Kidney (tissue), 14 donors: ENCODE measurements around the gene NSD1. TPM values are rescaled to one million over a fixed set of nuclear protein-coding genes. Genes with fewer than 3 reads are reported as not detected.

Experiments
- DNase-seq, 5 donors: peaks; one replicate each; pipeline ENCODE4 v3.0.0-alpha.2; 2013 to 2020
- FAIRE-seq: peaks from 2 replicates; lab custom pipeline; 2012; peaks lifted over from hg19 to GRCh38; lab: Jason Lieb, UNC
- H3K27ac ChIP-seq, 2 donors: one replicate each; pipeline ENCODE4 v1.7.0; 2013; ENCODE audit warnings: low read depth in 2 of 2, low read length in 2 of 2, inconsistent platforms in 1 of 2
- H3K27me3 ChIP-seq: one replicate; pipeline ENCODE4 v1.7.1; 2013; ENCODE audit warnings: low read length, inconsistent platforms; ENCODE audit not compliant: control insufficient read depth, insufficient read depth
- H3K36me3 ChIP-seq, 3 donors: one replicate each; pipeline versions ENCODE4 v1.7.0 to v1.7.1; 2013; ENCODE audit warnings: low read length in 3 of 3, control low read depth in 1 of 3, inconsistent platforms in 1 of 3; ENCODE audit not compliant: insufficient read depth in 3 of 3, control insufficient read depth in 2 of 3
- H3K4me1 ChIP-seq, 3 donors: one replicate each; pipeline versions ENCODE4 v1.7.0 to v1.7.1; 2013; ENCODE audit warnings: low read length in 3 of 3, inconsistent platforms in 1 of 3, low read depth in 1 of 3; ENCODE audit not compliant: control insufficient read depth in 2 of 3, insufficient read depth in 2 of 3
- H3K4me3 ChIP-seq, 3 donors: one replicate each; pipeline versions ENCODE4 v1.7.0 to v1.8.1; 2013; ENCODE audit warnings: low read length in 3 of 3, control low read depth in 1 of 3, inconsistent platforms in 1 of 3
- H3K9ac ChIP-seq, 3 donors: one replicate each; pipeline versions ENCODE4 v1.7.0 to v1.7.1; 2013; ENCODE audit warnings: low read length in 3 of 3, control low read depth in 1 of 3, inconsistent platforms in 1 of 3
- H3K9me3 ChIP-seq, 3 donors: one replicate each; pipeline versions ENCODE4 v1.7.0 to v1.7.1; 2013; ENCODE audit warnings: low read length in 3 of 3, control low read depth in 1 of 3, inconsistent platforms in 1 of 3; ENCODE audit not compliant: control insufficient read depth in 2 of 3, insufficient read depth in 1 of 3
- CTCF ChIP-seq: IDR thresholded peaks from 3 replicates; pipeline ENCODE4 v1.5.1; 2012; ENCODE audit warnings: mild to moderate bottlenecking, moderate library complexity, borderline replicate concordance; ENCODE audit not compliant: insufficient read depth; ENCODE audit errors: extremely low read depth
- intact Hi-C: fragments of 100-400 bp; cut with DNase I; formaldehyde crosslinking; loops from one replicate; pipeline ENCODE4 v1.11.1; 2022
- polyA plus RNA-seq: library from polyadenylated mRNA; stranded (reverse); fragments of 350-450 nt; fragmentation: Illumina TruSeq; extraction: RNeasy Lipid Tissue Mini Kit (QIAGEN cat#74804); gene quantifications from one replicate; pipeline ENCODE4 v1.2.3, GENCODE V29; 2014; ENCODE audit warnings: low read depth, low replicate concordance; ENCODE audit not compliant: insufficient read depth
- total RNA-seq: library from RNA; stranded (reverse); fragmentation: NEBNext Ultra II Directional; extraction: Animal tissue kit (Norgen Biotek cat#: 25700); gene quantifications from one replicate; pipeline ENCODE4 v1.2.1, GENCODE V29; 2021
- donor health status: control.
- donor health status: control.
- donor health status: control.
- donor health status: control.
- donor health status: control.
- donor health status: DM: yes; HTN: yes; CAD: no.
- donor health status: Normal renal cell carcinoma (clear cell type).

Gene NSD1
- total and polyA plus RNA-seq, 2 donors from 2014 or later: 6.0 to 99.1 TPM

- Histone ChIP-seq H3K27me3 (no peaks in the 10 kb centered on the region), H3K9ac (no peak overlapping the region), H3K9me3 (no peaks in the 10 kb centered on the region), H3K27ac (no peak overlapping the region), H3K4me1 (peaks cover 0 to 15% (median 0%) of the 10 kb centered on the region in 3 donors), H3K36me3 (no peaks in the 10 kb centered on the region), H3K4me3 (peak overlapping the region in 1 of 3 donors; percentile 50)
- DNase-seq (peak; percentile 81 to 86 (median 83)), FAIRE-seq (peak; percentile 49)
- peak; percentile 99 for TF ChIP-seq CTCF
- intact Hi-C loops: loop anchor here (5.0 kb wide), 1 partner anchor 41 kb away; no protein-coding TSS in a partner anchor
Measured at GRCh38 chr5:177113566-177114424, 19.8 kb upstream of the NSD1 start.

DNA sequence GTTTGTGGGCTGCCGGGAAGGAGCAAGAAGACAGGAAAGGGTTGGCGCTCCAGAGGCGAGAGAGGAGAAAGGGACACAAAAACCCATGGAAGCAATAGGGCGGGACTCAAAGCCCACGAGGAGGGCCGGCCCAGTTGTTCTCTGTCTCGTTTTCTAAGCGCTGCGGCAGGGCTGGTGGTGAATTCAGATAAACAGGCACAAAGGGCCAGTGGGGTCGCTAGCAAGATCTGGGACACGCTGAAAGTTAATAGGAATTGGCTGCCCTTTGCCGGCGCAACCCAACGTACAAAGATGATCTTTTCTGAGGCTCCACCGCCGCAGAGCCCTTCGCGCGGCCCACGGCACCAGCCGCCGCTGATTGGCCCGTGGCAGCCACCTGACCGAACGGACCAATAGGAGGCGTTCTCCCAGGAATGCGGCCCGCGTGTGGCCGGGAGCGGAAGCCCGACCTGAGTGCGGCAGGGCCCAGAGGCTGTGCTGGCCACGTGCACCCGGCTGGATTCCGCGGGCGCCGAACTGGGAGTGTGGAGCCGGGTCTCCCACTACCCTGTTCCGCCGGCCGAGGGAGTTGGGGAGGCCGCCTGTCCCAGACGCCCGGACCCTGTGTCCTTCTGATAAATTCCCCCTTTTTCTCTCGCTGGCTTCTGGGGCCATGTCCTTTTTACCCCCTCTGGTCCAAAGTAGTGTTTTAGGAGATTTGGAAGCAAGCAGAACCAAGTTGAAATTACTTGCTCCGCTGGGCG, 16.8 kb upstream of the NSD1 start:
- Histone ChIP-seq H3K9ac (peak overlapping the region in 1 of 3 donors; percentile 29), H3K27me3 (no peaks in the 10 kb centered on the region), H3K27ac (peak overlapping the region; percentile 29 to 80), H3K9me3 (no peaks in the 10 kb centered on the region), H3K4me3 (peak overlapping the region in 2 of 3 donors; percentile 8 to 43), H3K36me3 (no peaks in the 10 kb centered on the region), H3K4me1 (peaks cover 0 to 13% (median 0%) of the 10 kb centered on the region in 3 donors)
- DNase-seq (peak; percentile 93 to 97 (median 95)), FAIRE-seq (no peak)
- no peak for TF ChIP-seq CTCF
- intact Hi-C loops: no loop called here

DNA sequence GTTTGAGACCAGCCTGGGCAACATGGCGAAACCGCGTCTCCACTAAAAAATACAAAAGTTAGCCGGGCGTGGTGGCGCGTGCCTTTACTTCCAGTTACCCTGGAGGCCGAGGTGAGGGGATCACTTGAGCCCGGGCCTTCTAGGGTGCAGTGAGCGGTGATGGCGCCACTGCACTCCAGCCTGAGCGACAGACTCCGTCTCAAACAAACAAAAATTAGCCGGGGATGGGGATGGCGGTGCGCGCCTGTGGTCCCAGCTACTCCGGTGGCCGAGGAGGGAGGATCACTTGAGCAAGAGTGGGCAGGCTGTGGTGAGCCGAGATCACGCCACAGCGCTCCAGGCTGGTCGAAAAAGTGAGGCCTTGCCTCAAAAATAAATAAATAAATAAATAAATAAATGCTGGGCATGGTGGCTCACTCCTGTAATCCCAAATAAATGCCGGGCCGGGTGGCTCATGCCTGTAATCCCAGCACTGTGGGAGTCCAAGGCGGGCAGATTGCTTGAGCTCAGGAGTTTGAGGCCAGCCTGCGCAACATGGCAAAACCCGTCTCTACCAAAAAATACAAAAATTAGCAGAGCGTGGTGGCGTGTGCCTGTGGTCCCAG, 16.0 kb upstream of the NSD1 start:
- intact Hi-C loops: no loop called here
- Histone ChIP-seq H3K27me3 (no peaks in the 10 kb centered on the region), H3K4me1 (peaks cover 0 to 13% (median 0%) of the 10 kb centered on the region in 3 donors), H3K27ac (no peak overlapping the region), H3K9me3 (no peaks in the 10 kb centered on the region), H3K36me3 (no peaks in the 10 kb centered on the region), H3K9ac (no peak overlapping the region), H3K4me3 (no peak overlapping the region)
- peak in 1 of 5 donors; percentile 63 for DNase-seq
- no peak for FAIRE-seq
- no peak for TF ChIP-seq CTCF
